Endothelial cell of umbilical vein (primary cell): ENCODE measurements around the gene MGAT5. TPM values are rescaled to one million over a fixed set of nuclear protein-coding genes. Genes with fewer than 3 reads are reported as not detected.

ENCODE experiments used
- BruUV-seq: library from RNA; stranded (reverse); fragments of 400-500 nt; replicated peaks from 2 replicates; lab custom pipeline; 2021; lab: Mats Ljungman, UMichigan
- CTCF ChIA-PET: fragments of 300-600, 350-600 bp; sonication (Branson Sonifier 250); formaldehyde crosslinking; loops from one replicate; lab custom pipeline; 2021; ENCODE audit warnings: antibody characterized with exemption, inconsistent platforms; lab: Charles Lee
- POLR2A ChIA-PET: fragments of 300-600, 350-600 bp; sonication (Branson Sonifier 250); formaldehyde crosslinking; loops from one replicate; lab custom pipeline; 2021; ENCODE audit warnings: antibody characterized with exemption, inconsistent platforms; lab: Charles Lee
- DNase-seq: peaks from one replicate; pipeline ENCODE4 v3.0.0-alpha.2; 2011; ENCODE audit warnings: low read depth, low spot score
- FAIRE-seq: peaks from 2 replicates; lab custom pipeline; 2011; peaks lifted over from hg19 to GRCh38; lab: Jason Lieb, UNC
- H2AFZ ChIP-seq: 2 replicates; pipeline ENCODE4 v1.6.0; 2012; ENCODE audit warnings: low read depth, low read length, control low read depth, inconsistent platforms
- H3K27ac ChIP-seq: 2 replicates; pipeline ENCODE4 v1.5.1; 2011; ENCODE audit warnings: low read depth, mild to moderate bottlenecking, control low read depth, low read length, moderate library complexity; ENCODE audit not compliant: insufficient read depth
- H3K27me3 ChIP-seq, 2 experiments: 2 replicates each; pipeline versions ENCODE4 v1.6.0 to v1.6.1; 2011; ENCODE audit warnings: low read length in 2 of 2, mixed read lengths in 1 of 2; ENCODE audit not compliant: control insufficient read depth in 2 of 2, insufficient read depth in 2 of 2
- H3K36me3 ChIP-seq, 2 experiments: 2 replicates in 1 of 2; 3 replicates in 1 of 2; pipeline ENCODE4 v1.5.1; 2011; ENCODE audit warnings: low read length in 2 of 2, mild to moderate bottlenecking in 1 of 2, moderate library complexity in 1 of 2; ENCODE audit not compliant: control insufficient read depth in 2 of 2, insufficient read depth in 2 of 2; ENCODE audit errors: extremely low read depth in 1 of 2
- H3K4me1 ChIP-seq: 3 replicates; pipeline ENCODE4 v1.5.1; 2011; ENCODE audit warnings: mild to moderate bottlenecking, low read length; ENCODE audit not compliant: control insufficient read depth, insufficient read depth; ENCODE audit errors: extremely low read depth
- H3K4me2 ChIP-seq: 2 replicates; pipeline ENCODE4 v1.6.1; 2011; ENCODE audit warnings: low read length, control low read depth, mixed read lengths; ENCODE audit not compliant: insufficient read depth
- H3K4me3 ChIP-seq, 3 experiments: fragments of 200-600 bp in 1 of 3; sonication (generic), shearing (Covaris generic) in 1 of 3; replicated peaks in 1 of 3; 2 replicates each; pipeline ENCODE4 v1.5.1; 2011 to 2016; ENCODE audit warnings: control low read depth in 3 of 3, low read length in 3 of 3, mild to moderate bottlenecking in 2 of 3, inconsistent platforms in 1 of 3, low read depth in 1 of 3, moderate library complexity in 1 of 3; ENCODE audit not compliant: insufficient read depth in 1 of 3
- H3K79me2 ChIP-seq: 2 replicates; pipeline ENCODE4 v1.6.0; 2012; ENCODE audit warnings: low read length, inconsistent platforms; ENCODE audit not compliant: control insufficient read depth, insufficient read depth
- H3K9ac ChIP-seq: replicated peaks from 2 replicates; pipeline ENCODE3; 2011; ENCODE audit warnings: low read length, control low read depth; ENCODE audit not compliant: insufficient read depth; ENCODE audit errors: extremely low read depth
- H3K9me1 ChIP-seq: replicated peaks from 3 replicates; pipeline ENCODE4 v1.6.0; 2011; ENCODE audit warnings: mild to moderate bottlenecking, low read length; ENCODE audit not compliant: control insufficient read depth, insufficient read depth; ENCODE audit errors: extremely low read depth
- H3K9me3 ChIP-seq: replicated peaks from 2 replicates; pipeline ENCODE4 v1.5.1; 2012; ENCODE audit warnings: low read length, inconsistent platforms; ENCODE audit not compliant: control insufficient read depth, insufficient read depth
- H4K20me1 ChIP-seq: replicated peaks from 2 replicates; pipeline ENCODE3; 2011; ENCODE audit warnings: mild to moderate bottlenecking, low read length; ENCODE audit not compliant: control insufficient read depth, insufficient read depth; ENCODE audit errors: extremely low read depth
- CTCF ChIP-seq, 2 donors: IDR thresholded peaks; 1 replicate in 1 of 2; 2 replicates in 1 of 2; pipeline ENCODE4 v1.5.1; 2011; ENCODE audit warnings: low read length in 2 of 2, mild to moderate bottlenecking in 2 of 2, moderate library complexity in 2 of 2, control low read depth in 1 of 2, inconsistent platforms in 1 of 2, low read depth in 1 of 2; ENCODE audit not compliant: insufficient read depth in 1 of 2; ENCODE audit errors: extremely low read depth in 1 of 2
- EZH2 ChIP-seq: IDR thresholded peaks from 2 replicates; pipeline ENCODE4 v1.6.1; 2012; ENCODE audit warnings: borderline replicate concordance, low read depth, mild to moderate bottlenecking, moderate library complexity, low read length, inconsistent platforms; ENCODE audit not compliant: severe bottlenecking
- FOS ChIP-seq: IDR thresholded peaks from 2 replicates; pipeline ENCODE4 v1.6.1; 2011; ENCODE audit warnings: mild to moderate bottlenecking, low read length, moderate library complexity, borderline replicate concordance; ENCODE audit not compliant: insufficient read depth
- GATA2 ChIP-seq: IDR thresholded peaks from 2 replicates; pipeline ENCODE4 v1.7.0; 2011; ENCODE audit warnings: low read depth, mild to moderate bottlenecking, moderate library complexity, mixed read lengths, low read length; ENCODE audit not compliant: insufficient read length, insufficient read depth
- JUN ChIP-seq: IDR thresholded peaks from 2 replicates; pipeline ENCODE4 v1.6.1; 2011; ENCODE audit warnings: borderline replicate concordance, low read depth; ENCODE audit not compliant: insufficient read length, insufficient read depth
- MAX ChIP-seq: IDR thresholded peaks from 2 replicates; pipeline ENCODE4 v1.6.1; 2011; ENCODE audit not compliant: insufficient read depth, insufficient read length
- MYC ChIP-seq: IDR thresholded peaks from one replicate; pipeline ENCODE4 v1.6.1; 2011; ENCODE audit warnings: mild to moderate bottlenecking, low read depth, low read length
- POLR2A ChIP-seq: IDR thresholded peaks from 2 replicates; pipeline ENCODE4 v1.6.1; 2012; ENCODE audit warnings: low read depth, mild to moderate bottlenecking, control low read depth, low read length
- POLR2AphosphoS5 ChIP-seq: IDR thresholded peaks from 2 replicates; pipeline ENCODE4 v1.6.1; 2012; ENCODE audit warnings: low read depth, mild to moderate bottlenecking, control low read depth, low read length, moderate library complexity; ENCODE audit not compliant: insufficient read depth
- dilution Hi-C: fragments of 300-500 bp; cut with MboI; formaldehyde crosslinking; loops from one replicate; pipeline ENCODE4 v1.15.0; 2019; ENCODE audit warnings: low sequenced_read_pairs; ENCODE audit not compliant: extremely low pct_ligation_motif_present
- intact Hi-C: fragments of 100-400 bp; cut with micrococcal nuclease; formaldehyde crosslinking; loops from one replicate; pipeline ENCODE4 v1.10.0; 2022
- polyA plus RNA-seq, 4 experiments: library from polyadenylated mRNA; depleted of rRNA in 3 of 4; stranded (reverse) in 3 of 4; unstranded in 1 of 4; fragments of >200 nt; gene quantifications; 2 replicates each; pipeline versions ENCODE4 v1.2.1 to v1.2.3, GENCODE V29; 2011 to 2012; ENCODE audit warnings: missing spikeins in 1 of 4
- total RNA-seq: library from RNA; stranded (reverse); gene quantifications from 2 replicates; pipeline ENCODE4 v1.2.3, GENCODE V29; 2021

The MGAT5 gene
- total and polyA plus RNA-seq, 2 donors (not counting 3 experiments of a cell fraction or from before 2014, with no cell fraction given): 17.7 to 84.1 TPM

- no peak overlapping the region for H3K9ac ChIP-seq
- H3K4me1 ChIP-seq: peaks cover 59% of the 10 kb centered on the region
- peaks cover 0 to 4% of the 10 kb centered on the region in 2 experiments for H3K36me3 ChIP-seq
- ChIA-PET CTCF (interaction anchor here (0.7 to 1.5 kb wide), 8 partner anchors 11 to 288 kb away, joined by 3 to 6 read pairs (median 4); no protein-coding TSS in a partner anchor), POLR2A (no interaction called here)
- no peak for FAIRE-seq
- H2AFZ ChIP-seq: no peak overlapping the region
- no peaks in the 10 kb centered on the region for H4K20me1 ChIP-seq
- H3K4me3 ChIP-seq: no peak overlapping the region
- no peaks in the 10 kb centered on the region for H3K79me2 ChIP-seq
- BruUV-seq: no TSS peak
- H3K27ac ChIP-seq: no peak overlapping the region
- no peak overlapping the region for H3K4me2 ChIP-seq
- intact Hi-C loops (loop anchor here (10.0 kb wide), 1 partner anchor 278 kb away; no protein-coding TSS in a partner anchor), dilution Hi-C loops (no loop called here)
- TF ChIP-seq POLR2AphosphoS5: no peak
- TF ChIP-seq EZH2: no peak
- TF ChIP-seq CTCF (IDR thresholded peaks at IDR 0.05; ENCODE audit: extremely low read depth in 1 of 2, insufficient read depth in 1 of 2, low read depth in 1 of 2, low read length in 2 of 2): no peak
- no peak for TF ChIP-seq GATA2
- TF ChIP-seq JUN: no peak
- no peak for TF ChIP-seq MAX
- TF ChIP-seq POLR2A: no peak
- no peak for TF ChIP-seq FOS
- TF ChIP-seq MYC: no peak
- no peaks in the 10 kb centered on the region for H3K9me3 ChIP-seq
- DNase-seq: no peak
- H3K9me1 ChIP-seq: no peaks in the 10 kb centered on the region
- no peaks in the 10 kb centered on the region for H3K27me3 ChIP-seq
These were observed 152.4 kb downstream of the MGAT5 start for GRCh38 chr2:134406311-134406710.
